ENCODE measurements around the gene TMUB1. TPM values are rescaled to one million over a fixed set of nuclear protein-coding genes. Genes with fewer than 3 reads are reported as not detected.

The TMUB1 gene
- total RNA-seq, 1 donor from 2014 or later, result 55.3 TPM

DNA sequence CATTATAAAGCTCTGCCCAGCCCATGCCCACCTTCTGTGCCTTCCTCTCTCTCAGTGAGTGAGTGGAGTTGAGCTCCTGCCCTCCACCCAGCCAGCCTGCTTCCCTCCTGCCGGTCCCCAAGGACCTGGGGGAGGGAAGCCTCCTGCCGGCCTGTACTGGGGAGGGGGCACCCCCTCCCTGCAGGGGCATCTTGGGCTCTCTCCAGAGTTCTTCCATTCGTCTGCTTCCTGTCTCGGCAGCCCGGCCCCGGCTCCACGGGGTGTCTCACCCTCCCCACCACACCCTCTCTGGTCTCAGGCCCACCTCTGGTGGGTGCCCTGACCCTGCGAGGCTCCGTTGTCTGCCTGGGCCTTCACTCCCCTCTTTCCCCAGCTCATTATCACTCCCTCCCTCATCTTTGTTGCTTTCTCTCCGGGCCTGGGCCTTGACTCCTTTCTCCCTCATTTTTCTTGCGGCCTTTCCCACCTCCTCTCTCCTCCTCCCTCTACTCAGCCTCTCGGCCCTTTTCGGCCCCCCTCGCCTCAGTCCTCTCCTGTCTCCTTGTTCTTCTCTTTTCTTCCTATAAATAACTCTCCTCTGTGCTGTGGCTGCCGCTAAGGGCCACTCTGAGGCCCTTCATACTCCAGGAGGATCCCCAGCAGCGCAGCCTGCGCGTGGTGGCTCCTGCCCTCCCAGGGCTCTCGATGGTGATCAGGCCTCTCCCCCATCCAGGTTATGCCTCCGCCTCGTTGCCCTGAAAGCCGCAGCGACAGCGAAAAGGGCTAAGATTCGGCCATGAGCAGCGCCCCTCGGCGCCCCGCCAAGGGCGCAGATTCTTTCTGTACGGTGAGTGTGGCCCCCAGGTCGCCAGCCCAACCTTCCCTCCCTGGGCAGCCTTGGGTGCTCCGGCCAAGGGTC lies 21.8 kb downstream of the TMUB1 start:
- intact Hi-C loops (cut with micrococcal nuclease), result no loop called here
- Mint-ChIP-seq H3K4me3 (peak overlapping the region; percentile 86), H3K36me3 (ENCODE audit: low read depth) (peaks cover 4% of the 10 kb centered on the region), H3K4me1 (ENCODE audit: low read depth) (peaks cover 39% of the 10 kb centered on the region), H3K27ac (peak overlapping the region; percentile 29), H3K27me3 (ENCODE audit: insufficient read depth) (no peaks in the 10 kb centered on the region), H3K9me3 (no peaks in the 10 kb centered on the region)
- DNase-seq (ENCODE audit: low spot score), result no peak

DNA sequence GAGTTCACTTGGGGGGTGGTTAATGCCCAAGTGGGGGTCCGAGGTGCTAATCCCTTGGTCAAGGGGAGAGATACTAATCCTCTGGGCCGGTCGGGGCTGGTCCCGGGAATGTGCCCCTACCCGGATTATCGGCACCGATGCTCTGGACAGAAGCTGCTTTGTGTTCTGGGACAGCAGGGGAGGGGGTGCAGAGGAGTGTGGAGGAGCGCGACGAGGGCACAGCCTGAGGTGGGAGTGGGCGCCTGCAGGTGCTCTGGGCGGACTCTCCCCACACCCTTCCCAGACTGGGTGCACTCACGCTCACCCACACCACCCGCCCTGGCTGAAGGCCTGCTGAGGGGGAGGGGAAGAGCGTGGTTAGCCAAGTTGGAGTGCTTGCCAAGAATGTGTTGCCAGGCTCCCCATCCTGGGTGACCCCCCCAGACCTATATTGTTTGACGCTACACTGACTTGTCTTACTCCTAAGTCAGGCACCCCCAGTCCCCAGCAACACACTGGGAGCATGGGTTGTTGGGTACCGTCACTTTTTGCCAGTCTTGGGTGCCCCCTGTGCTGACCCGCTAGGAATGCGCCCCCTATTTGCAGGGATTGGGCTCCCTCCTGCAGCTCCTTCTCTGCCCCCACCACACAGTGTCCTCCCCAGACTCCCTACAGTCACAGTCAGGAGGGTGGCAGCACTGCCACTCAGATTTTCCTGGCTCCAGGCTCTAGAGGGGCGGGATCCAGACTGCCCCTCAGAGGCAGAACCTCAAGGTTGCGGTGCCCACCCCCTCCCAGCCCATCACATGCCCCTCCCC lies 22.7 kb downstream of the TMUB1 start:
- H3K27ac Mint-ChIP-seq, result peak overlapping the region; percentile 34
- no peaks in the 10 kb centered on the region for H3K27me3 Mint-ChIP-seq (ENCODE audit: insufficient read depth)
- peak overlapping the region; percentile 86 for H3K4me3 Mint-ChIP-seq
- no peaks in the 10 kb centered on the region for H3K9me3 Mint-ChIP-seq
- no peak for DNase-seq (ENCODE audit: low spot score)
- H3K36me3 Mint-ChIP-seq (ENCODE audit: low read depth), result peaks cover 4% of the 10 kb centered on the region
- intact Hi-C loops (cut with micrococcal nuclease), result no loop called here
- peaks cover 44% of the 10 kb centered on the region for H3K4me1 Mint-ChIP-seq (ENCODE audit: low read depth)

DNA sequence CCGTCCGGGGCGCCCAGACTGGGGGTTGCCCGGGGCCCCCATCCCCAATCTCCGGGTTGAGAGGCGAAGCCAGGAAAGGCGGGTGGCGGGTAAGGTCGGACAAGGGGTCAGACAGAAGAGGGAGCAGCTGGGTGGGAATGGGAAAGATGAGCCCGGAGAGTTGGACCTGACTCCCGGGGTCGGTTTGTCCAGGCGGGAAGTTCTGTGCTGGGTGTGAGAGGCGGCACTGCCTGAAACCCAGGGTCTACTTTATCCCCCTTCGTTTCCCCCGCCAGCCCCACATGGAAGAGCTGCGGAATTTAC lies 23.2 kb downstream of the TMUB1 start:
- no peak for DNase-seq (ENCODE audit: low spot score)
- Mint-ChIP-seq H3K4me3 (peak overlapping the region; percentile 86), H3K27me3 (ENCODE audit: insufficient read depth) (no peaks in the 10 kb centered on the region), H3K9me3 (no peaks in the 10 kb centered on the region), H3K27ac (peak overlapping the region; percentile 34), H3K36me3 (ENCODE audit: low read depth) (no peaks in the 10 kb centered on the region), H3K4me1 (ENCODE audit: low read depth) (peaks cover 44% of the 10 kb centered on the region)
- intact Hi-C loops (cut with micrococcal nuclease), result no loop called here

DNA sequence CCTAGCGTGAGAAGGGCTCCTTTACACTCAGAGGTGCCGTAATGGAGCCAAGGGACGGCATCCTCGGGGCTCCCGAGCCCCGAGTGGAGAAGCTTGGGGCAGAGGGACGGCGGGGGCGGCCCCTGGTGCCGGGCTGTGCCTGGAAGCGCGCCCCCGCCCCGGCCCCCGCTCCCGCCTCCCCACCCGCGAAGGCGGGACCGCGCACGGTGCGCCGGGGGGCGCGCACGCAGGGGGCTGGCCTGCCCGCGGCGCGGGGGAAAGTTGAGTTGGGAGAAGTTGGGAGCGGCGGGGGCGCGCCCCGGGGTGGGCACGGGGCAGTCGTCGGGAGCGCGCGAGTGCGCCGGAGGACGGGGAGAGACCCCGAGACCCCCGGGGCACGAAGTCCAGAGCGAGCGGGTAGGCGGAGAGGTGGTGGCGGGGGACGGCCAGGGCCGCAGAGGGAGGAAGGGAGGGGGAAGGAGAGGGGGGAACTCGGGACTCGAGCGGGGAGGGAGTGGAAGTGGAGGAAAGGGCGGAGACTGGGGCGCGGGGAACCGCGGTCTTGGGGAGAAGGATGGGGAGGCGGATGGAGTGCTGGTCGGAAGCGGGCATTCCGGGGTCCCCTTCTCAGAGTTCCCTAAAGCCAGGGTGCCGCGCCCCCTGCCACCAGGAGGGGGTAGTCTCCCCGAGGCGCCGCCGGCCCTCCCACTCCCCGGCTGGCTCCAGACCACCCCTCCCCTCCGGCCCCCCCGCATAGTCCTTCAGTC lies 23.8 kb downstream of the TMUB1 start, which contains the start of gene SLC4A2:
TSS of gene SLC4A2 (plus strand) at position 223 of the 746 bp plus-strand sequence. CDS start 2,399 bp downstream, outside the sequence.
- peak; percentile 70 for DNase-seq (ENCODE audit: low spot score)
- Mint-ChIP-seq H3K4me1 (ENCODE audit: low read depth) (peaks cover 44% of the 10 kb centered on the region), H3K27me3 (ENCODE audit: insufficient read depth) (no peaks in the 10 kb centered on the region), H3K9me3 (no peaks in the 10 kb centered on the region), H3K4me3 (peak within 1 kb of the TSS; percentile 93), H3K36me3 (ENCODE audit: low read depth) (no peaks in the 10 kb centered on the region), H3K27ac (peak within 1 kb of the TSS; percentile 92)
- intact Hi-C loops (cut with micrococcal nuclease), result loop anchor here (1.0 to 2.0 kb wide), 2 partner anchors 41 to 52 kb away; no protein-coding TSS in a partner anchor

DNA sequence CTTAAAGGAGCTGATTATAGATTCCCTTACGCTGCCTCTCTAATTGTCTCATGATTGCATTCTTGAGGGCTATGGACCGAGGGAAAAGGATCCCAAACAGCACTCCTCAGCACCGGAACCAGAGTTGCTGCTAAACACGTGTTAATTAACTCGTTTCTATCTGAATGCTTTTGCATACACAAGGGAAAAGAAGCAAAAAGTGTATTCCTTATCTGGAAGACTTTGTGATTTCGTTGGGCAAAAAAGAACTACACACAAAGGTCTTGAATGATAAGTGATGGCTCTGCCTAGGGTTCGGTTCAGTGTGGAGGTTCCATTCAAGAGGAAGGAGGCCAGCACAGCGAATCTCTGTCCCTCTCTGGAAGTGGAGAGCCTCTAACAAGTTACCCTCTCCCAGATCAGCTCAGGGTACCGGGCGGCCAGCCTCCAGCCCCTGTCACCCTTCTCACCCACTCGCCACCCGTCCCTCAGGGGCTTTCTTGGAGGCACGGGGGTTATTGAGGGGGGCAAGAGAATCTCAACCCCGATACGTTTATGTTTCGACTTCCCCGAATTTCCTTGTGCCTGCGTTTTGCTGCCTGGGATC lies 24.4 kb downstream of the TMUB1 start:
- DNase-seq (ENCODE audit: low spot score), result no peak
- Mint-ChIP-seq H3K36me3 (ENCODE audit: low read depth) (no peaks in the 10 kb centered on the region), H3K9me3 (no peaks in the 10 kb centered on the region), H3K4me3 (peak overlapping the region; percentile 93), H3K27me3 (ENCODE audit: insufficient read depth) (no peaks in the 10 kb centered on the region), H3K4me1 (ENCODE audit: low read depth) (peaks cover 44% of the 10 kb centered on the region), H3K27ac (peak overlapping the region; percentile 92)
- intact Hi-C loops (cut with micrococcal nuclease), result loop anchor here (1.0 to 2.0 kb wide), 7 partner anchors 20 to 737 kb away; partner anchors contain the start of genes ABCB8, ABCF2 and FASTK

DNA sequence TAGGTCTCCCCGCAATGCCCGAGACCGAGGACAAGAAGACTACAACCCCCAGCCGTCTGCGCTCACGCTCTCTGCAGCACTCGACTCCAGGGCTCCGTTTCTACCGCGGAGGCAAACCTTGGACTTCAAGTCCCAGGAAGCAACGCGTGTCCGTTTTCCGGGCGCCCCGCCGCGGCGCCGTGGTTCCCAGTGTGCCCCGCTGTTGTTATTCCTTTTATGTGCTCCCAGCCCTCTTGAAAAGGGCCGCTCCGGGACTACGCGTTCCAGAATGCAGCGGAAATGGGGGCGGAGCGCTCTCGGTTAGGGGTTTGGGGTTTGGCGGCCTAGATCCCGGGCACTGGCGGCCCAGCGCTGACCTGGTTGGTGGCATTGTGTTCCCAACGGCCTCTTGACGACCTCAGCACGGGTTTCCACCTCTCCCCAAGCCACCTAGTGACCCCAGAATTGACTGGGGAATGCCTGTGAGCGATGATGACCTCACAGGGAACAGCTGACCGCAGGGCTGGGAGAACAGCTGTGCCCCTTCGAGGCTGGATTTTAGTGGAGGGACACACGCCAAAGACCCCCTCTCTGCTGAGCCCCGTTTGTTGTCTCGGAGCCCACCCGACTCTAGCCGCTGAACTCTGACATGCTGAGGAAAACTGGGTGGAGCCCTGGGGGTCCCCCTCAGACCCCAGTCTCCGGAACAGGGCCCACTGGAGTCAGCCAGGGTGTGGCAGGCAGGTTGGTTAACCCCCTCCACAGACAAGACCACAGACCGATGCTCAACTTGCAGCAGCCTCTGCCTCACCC lies 25.1 kb downstream of the TMUB1 start:
- H3K27me3 Mint-ChIP-seq (ENCODE audit: insufficient read depth), result no peaks in the 10 kb centered on the region
- H3K27ac Mint-ChIP-seq, result peak overlapping the region; percentile 92
- H3K9me3 Mint-ChIP-seq, result no peaks in the 10 kb centered on the region
- peak; percentile 95 for DNase-seq (ENCODE audit: low spot score)
- intact Hi-C loops (cut with micrococcal nuclease), result loop anchor here (1.0 to 2.0 kb wide), 7 partner anchors 19 to 736 kb away; partner anchors contain the start of genes ABCB8, ABCF2 and FASTK
- no peaks in the 10 kb centered on the region for H3K36me3 Mint-ChIP-seq (ENCODE audit: low read depth)
- H3K4me1 Mint-ChIP-seq (ENCODE audit: low read depth), result peaks cover 46% of the 10 kb centered on the region
- peak overlapping the region; percentile 93 for H3K4me3 Mint-ChIP-seq

DNA sequence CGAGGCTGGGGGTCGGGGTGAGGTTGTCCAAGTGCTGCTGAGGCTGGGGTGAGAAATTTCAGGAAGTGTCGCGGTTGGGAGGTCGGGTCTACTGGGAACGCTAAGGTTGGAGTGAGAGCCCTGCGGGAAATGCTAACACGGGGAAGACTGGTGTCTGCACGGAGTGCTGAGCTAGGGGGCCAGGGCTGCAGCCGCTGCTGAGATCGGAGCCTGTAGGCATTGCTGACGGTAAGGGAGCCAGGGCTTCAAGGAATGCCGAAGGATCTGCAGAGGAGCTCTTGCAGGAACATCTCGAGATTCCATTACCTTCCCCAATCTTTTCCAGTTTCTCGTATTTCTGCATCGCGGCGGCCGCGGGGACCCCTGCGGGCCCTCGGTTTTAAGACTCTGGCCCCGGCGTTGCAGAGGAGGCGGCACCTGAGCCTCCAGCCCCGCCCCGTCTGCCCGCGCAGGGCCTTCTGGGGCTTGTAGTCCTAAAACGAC lies 25.7 kb downstream of the TMUB1 start, which contains the start of gene CDK5:
TSS of gene CDK5 (minus strand) at position 392 of the 483 bp plus-strand sequence. CDS start at position 343, 49 bp downstream.
- H3K27me3 Mint-ChIP-seq (ENCODE audit: insufficient read depth), result no peaks in the 10 kb centered on the region
- peak within 1 kb of the TSS; percentile 93 for H3K4me3 Mint-ChIP-seq
- H3K4me1 Mint-ChIP-seq (ENCODE audit: low read depth), result peaks cover 53% of the 10 kb centered on the region
- H3K27ac Mint-ChIP-seq, result peak within 1 kb of the TSS; percentile 92
- intact Hi-C loops (cut with micrococcal nuclease), result loop anchor here (1.0 kb wide), 1 partner anchor 49 kb away; no protein-coding TSS in a partner anchor
- H3K36me3 Mint-ChIP-seq (ENCODE audit: low read depth), result peaks cover 4% of the 10 kb centered on the region
- H3K9me3 Mint-ChIP-seq, result no peaks in the 10 kb centered on the region
- DNase-seq (ENCODE audit: low spot score), result no peak

DNA sequence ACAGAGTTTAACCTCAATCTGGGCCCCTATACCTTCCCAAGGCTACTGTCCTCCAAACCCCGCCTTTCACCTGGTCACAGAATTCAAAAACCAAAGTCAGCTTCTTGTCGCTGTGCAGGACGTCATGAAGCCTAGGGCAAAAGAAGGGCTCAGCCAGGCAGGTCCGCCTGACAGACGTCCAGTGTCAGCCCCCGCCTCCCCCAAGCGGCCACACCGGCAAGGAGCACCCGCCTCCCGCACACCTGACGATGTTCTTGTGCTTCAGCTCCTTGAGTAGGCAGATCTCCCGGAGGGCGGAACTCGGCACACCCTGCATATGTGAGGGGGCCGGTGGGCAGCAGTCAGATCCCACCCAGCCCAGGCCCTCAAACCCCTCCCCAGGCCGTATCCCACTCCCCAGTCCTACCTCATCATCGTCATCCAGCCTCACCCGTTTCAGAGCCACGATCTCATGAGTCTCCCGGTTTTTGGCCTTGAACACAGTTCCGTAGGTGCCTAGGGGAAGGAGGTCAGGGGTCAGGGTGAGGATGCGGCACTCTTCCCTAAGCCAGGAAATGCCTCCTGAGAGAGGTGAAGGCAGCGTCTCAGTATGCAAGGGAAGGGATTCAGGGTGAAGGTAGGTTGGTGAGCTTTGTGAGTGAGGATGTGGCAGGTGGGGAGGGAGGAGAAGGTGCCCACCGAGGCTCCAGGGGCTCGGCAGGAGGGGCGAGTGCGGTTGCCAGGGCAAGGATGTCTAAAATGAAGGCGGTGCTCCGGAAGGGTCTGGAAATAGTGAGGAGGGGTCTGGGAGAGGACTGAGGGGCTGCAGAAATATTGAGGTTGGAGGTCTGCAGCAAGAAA lies 26.4 kb downstream of the TMUB1 start:
- Mint-ChIP-seq H3K4me3 (peak overlapping the region; percentile 93), H3K9me3 (no peaks in the 10 kb centered on the region), H3K4me1 (ENCODE audit: low read depth) (peaks cover 55% of the 10 kb centered on the region), H3K27ac (peak overlapping the region; percentile 92), H3K27me3 (ENCODE audit: insufficient read depth) (no peaks in the 10 kb centered on the region), H3K36me3 (ENCODE audit: low read depth) (peaks cover 5% of the 10 kb centered on the region)
- intact Hi-C loops (cut with micrococcal nuclease), result loop anchor here (1.0 kb wide), 1 partner anchor 49 kb away; no protein-coding TSS in a partner anchor
- no peak for DNase-seq (ENCODE audit: low spot score)

DNA sequence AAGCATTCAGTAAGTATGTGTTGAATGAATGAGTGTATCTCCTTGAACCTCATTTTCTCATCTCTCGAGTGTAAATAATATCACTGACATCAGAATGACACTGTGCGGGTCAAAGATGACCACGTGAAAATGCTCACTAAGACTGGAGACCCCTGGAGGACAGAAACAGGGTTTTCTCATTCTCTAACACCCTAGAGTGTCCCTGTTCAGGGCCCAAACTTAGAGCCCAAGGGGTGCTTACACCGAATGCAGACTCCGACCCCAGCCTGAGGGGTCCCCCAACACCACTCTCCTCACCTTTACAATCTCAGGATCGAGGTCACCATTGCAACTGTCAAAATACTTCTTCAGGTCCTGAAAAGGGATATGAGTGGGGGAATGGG lies 27.0 kb downstream of the TMUB1 start:
- intact Hi-C loops (cut with micrococcal nuclease), result no loop called here
- Mint-ChIP-seq H3K4me1 (ENCODE audit: low read depth) (peaks cover 49% of the 10 kb centered on the region), H3K36me3 (ENCODE audit: low read depth) (peaks cover 5% of the 10 kb centered on the region), H3K9me3 (no peaks in the 10 kb centered on the region), H3K4me3 (peak overlapping the region; percentile 93), H3K27me3 (ENCODE audit: insufficient read depth) (no peaks in the 10 kb centered on the region), H3K27ac (no peak overlapping the region)
- no peak for DNase-seq (ENCODE audit: low spot score)

DNA sequence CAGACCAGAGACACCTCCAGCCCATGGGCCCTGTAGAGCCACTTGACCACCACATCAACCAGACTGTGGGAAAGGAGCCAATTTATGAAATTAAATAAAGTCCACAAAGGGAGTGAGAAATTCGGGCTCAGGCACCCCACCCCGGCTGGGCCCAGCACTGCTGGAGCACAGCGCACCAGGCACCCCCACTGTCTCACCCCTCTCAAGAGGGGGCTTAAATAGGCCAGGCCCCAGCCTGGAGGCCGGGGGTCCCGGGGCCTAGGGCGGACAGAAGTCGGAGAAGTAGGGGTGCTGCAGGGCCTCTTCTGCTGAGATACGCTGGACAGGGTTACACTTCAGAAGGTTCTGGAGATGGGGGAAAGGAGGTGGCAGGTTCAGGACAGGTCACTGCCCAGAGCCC lies 29.5 kb downstream of the TMUB1 start:
- Mint-ChIP-seq H3K9me3 (no peaks in the 10 kb centered on the region), H3K27me3 (ENCODE audit: insufficient read depth) (peaks cover 10% of the 10 kb centered on the region), H3K4me3 (no peak overlapping the region), H3K36me3 (ENCODE audit: low read depth) (peaks cover 5% of the 10 kb centered on the region), H3K4me1 (ENCODE audit: low read depth) (peaks cover 33% of the 10 kb centered on the region), H3K27ac (no peak overlapping the region)
- no peak for DNase-seq (ENCODE audit: low spot score)
- intact Hi-C loops (cut with micrococcal nuclease), result no loop called here

DNA sequence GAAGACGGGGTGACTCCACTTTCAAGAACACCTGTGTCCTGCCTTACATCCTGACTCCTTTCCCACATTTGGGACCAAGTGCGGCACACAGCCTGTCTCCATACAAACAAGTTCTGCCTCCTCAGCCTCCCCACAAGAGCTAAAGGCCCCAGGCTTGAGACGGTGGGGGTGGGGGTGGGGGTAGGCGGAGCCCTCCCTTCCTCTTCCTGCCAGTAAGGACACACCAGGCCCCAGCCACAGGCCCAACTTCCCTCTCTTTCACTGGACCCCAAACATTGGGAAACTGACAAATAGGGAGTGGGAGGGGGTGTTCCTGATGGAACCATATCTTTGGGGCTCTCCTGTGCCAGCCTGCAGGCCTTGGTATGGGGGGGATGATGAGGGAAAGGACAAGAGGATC lies 30.2 kb downstream of the TMUB1 start:
- Mint-ChIP-seq H3K27ac (no peak overlapping the region), H3K27me3 (ENCODE audit: insufficient read depth) (peaks cover 10% of the 10 kb centered on the region), H3K9me3 (no peaks in the 10 kb centered on the region), H3K4me3 (no peak overlapping the region), H3K36me3 (ENCODE audit: low read depth) (peaks cover 5% of the 10 kb centered on the region), H3K4me1 (ENCODE audit: low read depth) (peaks cover 29% of the 10 kb centered on the region)
- no peak for DNase-seq (ENCODE audit: low spot score)
- intact Hi-C loops (cut with micrococcal nuclease), result no loop called here

All from activated T-helper 1 cell treated with anti-CD3 and anti-CD28 coated beads, Interleukin-12 subunit alpha, Interleukin-12 subunit beta, Interleukin-2, Interleukin-4 antibody, amounts not matched to agents 30 ng/mL and 10 ng/mL and 1 ng/mL, durations not matched to agents 14 hours and 24 hours and 36 hours (primary cell).